Caco-2 (cell line): Measurements from ENCODE around the gene FANCM. TPM values are rescaled to one million over a fixed set of nuclear protein-coding genes. Genes with fewer than 3 reads are reported as not detected.
"Not testable (repeated sequence)": the region's sequence is repeated elsewhere in the genome, so short reads cannot be mapped to it uniquely, and the experiment has no call there.

Experiments used
- BruUV-seq: library from RNA; stranded (reverse); fragments of 400-500 nt; replicated peaks from 2 replicates; lab custom pipeline; 2021; lab: Mats Ljungman, UMichigan
- CTCF ChIA-PET: fragments of 300-600 bp; sonication (Branson Sonifier 250); formaldehyde crosslinking; loops from one replicate; lab custom pipeline; 2022; ENCODE audit warnings: antibody characterized with exemption; lab: Charles Lee
- POLR2A ChIA-PET: fragments of 300-600 bp; sonication (Branson Sonifier 250); formaldehyde crosslinking; loops from one replicate; lab custom pipeline; 2022; ENCODE audit warnings: antibody characterized with exemption; lab: Charles Lee
- DNase-seq, 2 experiments: peaks; one replicate each; pipeline versions ENCODE4 v3.0.0 to v3.0.0-alpha.2; 2020 to 2022
- H3K27me3 ChIP-seq: replicated peaks from 2 replicates; pipeline ENCODE4 v1.6.0; 2011; ENCODE audit warnings: low read length; ENCODE audit not compliant: control insufficient read depth, insufficient read depth
- H3K36me3 ChIP-seq: 2 replicates; pipeline ENCODE4 v1.5.1; 2011; ENCODE audit warnings: low read length; ENCODE audit not compliant: control insufficient read depth, insufficient read depth
- H3K4me1 ChIP-seq: fragments of 250-450 bp; sonication (Bioruptor Pico); 2 replicates; pipeline ENCODE4 v1.5.1; 2020; ENCODE audit warnings: mild to moderate bottlenecking
- H3K4me3 ChIP-seq: 2 replicates; pipeline ENCODE4 v1.5.1; 2011; ENCODE audit warnings: low read depth, mild to moderate bottlenecking, control low read depth, low read length
- H3K9me3 ChIP-seq: fragments of 250-450 bp; sonication (Bioruptor Pico); 2 replicates; pipeline ENCODE4 v1.5.1; 2020; ENCODE audit warnings: mild to moderate bottlenecking, moderate library complexity
- H3K27ac Mint-ChIP-seq: one replicate; pipeline ENCODE4 v1.8.0; 2022; ENCODE audit warnings: mixed read lengths; ENCODE audit not compliant: unreplicated experiment
- H3K27me3 Mint-ChIP-seq: one replicate; pipeline ENCODE4 v1.8.0; 2022; ENCODE audit warnings: mixed read lengths; ENCODE audit not compliant: insufficient read depth, unreplicated experiment
- H3K36me3 Mint-ChIP-seq: one replicate; pipeline ENCODE4 v1.8.0; 2022; ENCODE audit warnings: mild to moderate bottlenecking, mixed read lengths; ENCODE audit not compliant: insufficient read depth, unreplicated experiment
- H3K4me1 Mint-ChIP-seq: one replicate; pipeline ENCODE4 v1.8.0; 2022; ENCODE audit warnings: low read depth, mixed read lengths; ENCODE audit not compliant: unreplicated experiment
- H3K4me3 Mint-ChIP-seq: one replicate; pipeline ENCODE4 v1.8.0; 2022; ENCODE audit warnings: mild to moderate bottlenecking, moderate library complexity, mixed read lengths; ENCODE audit not compliant: unreplicated experiment
- H3K9me3 Mint-ChIP-seq: one replicate; pipeline ENCODE4 v1.8.0; 2022; ENCODE audit warnings: mixed read lengths; ENCODE audit not compliant: unreplicated experiment
- CTCF ChIP-seq, 2 experiments: fragments of 200-600 bp in 1 of 2; IDR thresholded peaks; 1 replicate in 1 of 2; 2 replicates in 1 of 2; pipeline versions ENCODE4 v1.5.1 to v1.8.0; 2011 to 2022; ENCODE audit warnings: antibody characterized with exemption in 1 of 2, control low read depth in 1 of 2, inconsistent platforms in 1 of 2, low read depth in 1 of 2, low read length in 1 of 2, mild to moderate bottlenecking in 1 of 2, moderate library complexity in 1 of 2; ENCODE audit not compliant: insufficient read depth in 1 of 2, severe bottlenecking in 1 of 2, unreplicated experiment in 1 of 2
- intact Hi-C: fragments of 100-400 bp; cut with micrococcal nuclease; formaldehyde crosslinking; loops from one replicate; pipeline ENCODE4 v1.10.0; 2022; ENCODE audit not compliant: unreplicated experiment
- total RNA-seq: library from RNA; stranded (reverse); gene quantifications from 2 replicates; pipeline ENCODE4 v1.2.3, GENCODE V29; 2022

Gene FANCM
- total RNA-seq, 1 experiment from 2014 or later: 13.1 TPM

- intact Hi-C loops: no loop called here
- CTCF ChIA-PET: interaction anchor here (0.8 kb wide), 1 partner anchor 227 kb away, joined by 3 read pairs; no protein-coding TSS in a partner anchor
- Mint-ChIP-seq H3K27me3 (no peaks in the 10 kb centered on the region), H3K27ac (no peak overlapping the region), H3K4me3 (no peak overlapping the region), H3K36me3 (peaks cover 15% of the 10 kb centered on the region), H3K4me1 (peaks cover 14% of the 10 kb centered on the region), H3K9me3 (no peaks in the 10 kb centered on the region)
- Histone ChIP-seq H3K36me3 (no peaks in the 10 kb centered on the region), H3K9me3 (no peaks in the 10 kb centered on the region), H3K4me1 (peaks cover 8% of the 10 kb centered on the region; the same call in 1 of the 2 replicates), H3K27me3 (no peaks in the 10 kb centered on the region), H3K4me3 (no peak overlapping the region)
- DNase-seq: no peak
- POLR2A ChIA-PET: no interaction called here
- no TSS peak for BruUV-seq
- TF ChIP-seq CTCF (IDR thresholded peaks at IDR 0.05; ENCODE audit: insufficient read depth in 1 of 2, low read depth in 1 of 2, low read length in 1 of 2, severe bottlenecking in 1 of 2, unreplicated experiment in 1 of 2): no peak
These were observed 5.0 kb downstream of the FANCM start for GRCh38 chr14:45140661-45141187.

GRCh38 chr14:45142083-45142482 is 6.4 kb downstream of the FANCM start:
- H3K27ac Mint-ChIP-seq, H3K4me1 ChIP-seq, H3K27me3 Mint-ChIP-seq, DNase-seq, H3K4me3 ChIP-seq, H3K4me3 Mint-ChIP-seq, intact Hi-C loops, H3K36me3 ChIP-seq, H3K9me3 ChIP-seq, BruUV-seq, H3K9me3 Mint-ChIP-seq, POLR2A ChIA-PET, H3K27me3 ChIP-seq: not testable (repeated sequence)
- peaks cover 13% of the 10 kb centered on the region for H3K4me1 Mint-ChIP-seq
- H3K36me3 Mint-ChIP-seq: peaks cover 15% of the 10 kb centered on the region
- CTCF ChIA-PET: interaction anchor here (0.7 kb wide), 1 partner anchor 111 kb away, joined by 3 read pairs; no protein-coding TSS in a partner anchor

GRCh38 chr14:45144658-45145057 is 8.9 kb downstream of the FANCM start:
- H3K9me3 Mint-ChIP-seq: no peaks in the 10 kb centered on the region
- H3K4me3 Mint-ChIP-seq: no peak overlapping the region
- intact Hi-C loops: no loop called here
- Histone ChIP-seq H3K4me3 (no peak overlapping the region), H3K9me3 (no peaks in the 10 kb centered on the region), H3K36me3 (no peaks in the 10 kb centered on the region), H3K4me1 (no peaks in the 10 kb centered on the region), H3K27me3 (no peaks in the 10 kb centered on the region)
- H3K27ac Mint-ChIP-seq: no peak overlapping the region
- H3K4me1 Mint-ChIP-seq: no peaks in the 10 kb centered on the region
- TF ChIP-seq CTCF (IDR thresholded peaks at IDR 0.05; ENCODE audit: insufficient read depth in 1 of 2, low read depth in 1 of 2, low read length in 1 of 2, severe bottlenecking in 1 of 2, unreplicated experiment in 1 of 2): no peak
- H3K27me3 Mint-ChIP-seq: no peaks in the 10 kb centered on the region
- CTCF ChIA-PET: no interaction called here
- H3K36me3 Mint-ChIP-seq: peaks cover 15% of the 10 kb centered on the region
- DNase-seq: no peak
- no TSS peak for BruUV-seq
- POLR2A ChIA-PET: no interaction called here
